Measurements from ENCODE around the gene DHRS7.
"Not testable (repeated sequence)": the region's sequence is repeated elsewhere in the genome, so short reads cannot be mapped to it uniquely, and the experiment has no call there.

Gene DHRS7

DNA sequence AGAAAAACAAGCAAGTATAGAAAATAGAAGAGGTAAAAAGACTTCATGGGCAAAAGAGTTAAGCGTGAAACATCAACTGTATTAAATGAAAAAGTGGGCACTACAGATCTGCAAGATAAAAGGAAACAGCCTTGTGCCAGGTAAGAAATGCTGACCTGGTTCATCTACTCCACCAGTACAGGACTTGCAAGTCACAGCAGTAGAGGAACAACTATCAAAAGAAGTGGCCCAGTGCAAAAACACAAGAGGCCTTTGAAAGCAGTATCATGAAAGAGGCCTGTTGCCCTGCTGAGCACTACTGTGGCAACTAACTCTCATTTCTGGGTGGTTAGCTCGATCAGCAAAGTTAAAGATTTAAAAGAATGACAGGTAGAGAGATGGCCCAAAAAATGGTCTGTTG is 10.5 kb downstream of the DHRS7 start:
- in situ Hi-C loops (cut with MboI; ENCODE audit: low sequenced_read_pairs), result no loop called here

DNA sequence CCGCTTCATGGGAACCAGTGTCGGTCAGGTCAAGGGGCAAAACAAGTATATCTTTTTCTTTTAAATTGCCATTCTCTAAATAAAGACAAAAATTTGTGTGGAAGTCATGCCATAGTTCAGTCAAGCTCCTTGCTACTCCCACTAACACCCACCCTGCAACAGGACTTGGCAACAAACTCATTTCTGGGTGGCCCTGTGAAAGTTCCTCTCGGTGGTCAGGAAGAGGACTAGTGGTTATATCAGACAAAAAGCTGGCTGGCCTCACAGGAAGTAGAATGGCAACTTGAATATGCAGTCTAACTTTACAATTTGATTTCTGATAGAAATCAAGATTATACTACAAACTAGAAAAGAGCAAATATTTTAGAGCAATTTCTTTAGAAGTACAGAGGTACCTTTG is 11.2 kb downstream of the DHRS7 start:
- in situ Hi-C loops (cut with MboI; ENCODE audit: low sequenced_read_pairs), result no loop called here

DNA sequence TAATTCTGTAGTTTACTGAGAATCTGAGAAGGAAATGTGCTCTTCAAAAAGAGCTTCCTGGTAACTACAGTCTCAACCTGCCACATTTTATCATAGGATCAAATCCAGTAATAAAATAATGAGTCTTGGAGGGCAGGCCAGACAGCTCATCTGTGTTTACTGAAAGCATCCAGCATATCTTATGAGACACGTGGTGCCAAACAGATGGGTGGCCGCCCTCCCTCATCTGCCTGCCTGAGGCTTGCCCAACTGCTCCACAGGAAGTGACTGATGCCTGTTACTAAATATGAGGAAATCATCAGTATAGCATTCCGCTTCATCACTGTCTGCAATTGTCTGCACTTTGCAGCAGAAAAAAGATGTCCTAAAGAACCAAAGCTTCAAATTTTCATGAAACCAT is 13.5 kb downstream of the DHRS7 start:
- in situ Hi-C loops (cut with MboI; ENCODE audit: low sequenced_read_pairs), result no loop called here

DNA sequence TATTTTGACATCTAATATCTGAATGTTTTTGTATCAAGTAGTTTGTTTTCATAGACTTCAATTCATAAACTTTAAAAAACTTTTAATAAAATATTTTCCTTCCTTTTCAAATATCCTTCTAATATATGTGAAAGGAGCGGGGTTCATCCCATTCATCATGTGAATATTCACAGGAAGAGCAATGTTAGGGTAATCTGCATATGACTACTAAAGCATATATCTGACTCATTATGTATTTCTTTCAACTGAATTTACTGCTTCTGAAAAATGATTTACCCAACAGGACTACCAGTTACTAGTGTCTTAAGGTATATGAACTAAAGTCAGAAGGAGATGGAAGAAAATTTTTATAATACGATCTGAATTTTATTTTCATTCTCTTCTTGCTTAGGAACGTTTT is 30.5 kb downstream of the DHRS7 start:
- in situ Hi-C loops (cut with MboI; ENCODE audit: low sequenced_read_pairs), result no loop called here

DNA sequence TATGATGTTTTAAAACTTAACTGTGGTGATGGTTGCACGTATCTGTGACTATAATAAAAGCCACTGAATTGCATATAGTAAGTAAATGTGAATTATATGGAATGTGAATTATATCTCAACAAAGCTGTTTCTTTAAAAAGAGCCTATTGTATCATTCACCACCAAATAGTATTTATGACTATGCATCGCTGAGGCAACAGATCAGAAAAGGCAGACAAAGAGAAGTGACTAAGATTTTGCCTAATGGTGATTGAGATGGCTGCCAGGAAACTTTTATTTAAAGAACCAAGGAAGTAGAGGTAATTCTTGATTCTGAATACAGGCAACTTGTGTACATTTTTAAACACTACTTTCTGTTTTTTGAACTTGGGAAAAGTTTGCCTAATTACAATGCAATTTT is 31.7 kb downstream of the DHRS7 start:
- in situ Hi-C loops (cut with MboI; ENCODE audit: low sequenced_read_pairs), result no loop called here

DNA sequence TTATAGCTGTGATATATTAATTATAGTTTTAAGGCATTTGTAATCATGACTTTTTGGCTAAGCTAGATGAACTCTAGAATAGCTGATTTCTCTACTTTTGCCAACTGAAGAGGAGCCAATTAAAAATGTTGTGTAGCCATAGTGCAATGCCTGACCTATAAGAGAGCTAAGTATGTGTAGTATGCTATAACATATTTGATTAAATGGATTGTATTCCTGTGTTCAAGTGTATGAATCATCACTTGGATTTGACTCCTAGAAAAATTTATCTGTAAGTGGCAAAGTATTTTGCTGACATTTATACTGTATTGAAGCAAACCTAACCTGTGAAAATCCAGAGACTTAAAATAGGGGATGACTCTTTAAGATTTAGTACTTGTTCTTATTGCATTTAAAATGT is 39.3 kb downstream of the DHRS7 start:
- in situ Hi-C loops (cut with MboI; ENCODE audit: low sequenced_read_pairs), result no loop called here

DNA sequence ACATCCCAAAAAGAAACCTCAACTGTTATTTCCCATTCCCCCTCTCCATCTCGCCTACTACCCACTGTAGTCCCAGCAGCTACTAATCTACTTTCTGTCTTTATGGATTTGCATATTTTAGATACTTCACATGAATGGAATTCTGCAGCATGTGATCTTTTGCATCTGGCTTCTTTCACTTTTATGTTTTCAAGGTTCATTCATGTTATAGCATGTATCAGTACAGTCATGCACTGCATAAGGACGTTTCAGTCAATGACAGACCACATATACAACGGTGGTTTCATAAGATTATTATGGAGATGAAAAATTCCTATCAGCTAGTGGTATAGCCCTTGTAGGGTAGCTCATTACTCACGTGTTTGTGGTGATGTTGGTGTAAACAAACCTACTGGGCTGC is 49.0 kb downstream of the DHRS7 start:
- in situ Hi-C loops (cut with MboI; ENCODE audit: low sequenced_read_pairs), result no loop called here

DNA sequence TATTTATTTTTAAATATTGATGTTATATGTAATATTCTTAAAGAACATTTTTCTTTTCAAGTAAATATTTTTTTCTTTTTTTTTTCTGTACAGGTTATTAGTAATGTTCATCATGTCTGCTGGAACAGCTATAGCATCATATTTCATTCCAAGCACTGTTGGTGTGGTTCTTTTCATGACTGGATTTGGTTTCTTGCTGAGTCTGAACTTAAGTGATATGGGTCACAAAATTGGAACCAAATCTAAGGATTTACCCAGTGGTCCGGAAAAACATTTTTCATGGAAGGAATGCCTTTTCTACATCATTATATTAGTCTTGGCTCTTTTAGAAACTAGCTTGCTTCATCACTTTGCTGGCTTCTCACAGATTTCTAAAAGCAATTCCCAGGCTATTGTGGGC is 50.3 kb downstream of the DHRS7 start:
- in situ Hi-C loops (cut with MboI; ENCODE audit: low sequenced_read_pairs), result no loop called here

DNA sequence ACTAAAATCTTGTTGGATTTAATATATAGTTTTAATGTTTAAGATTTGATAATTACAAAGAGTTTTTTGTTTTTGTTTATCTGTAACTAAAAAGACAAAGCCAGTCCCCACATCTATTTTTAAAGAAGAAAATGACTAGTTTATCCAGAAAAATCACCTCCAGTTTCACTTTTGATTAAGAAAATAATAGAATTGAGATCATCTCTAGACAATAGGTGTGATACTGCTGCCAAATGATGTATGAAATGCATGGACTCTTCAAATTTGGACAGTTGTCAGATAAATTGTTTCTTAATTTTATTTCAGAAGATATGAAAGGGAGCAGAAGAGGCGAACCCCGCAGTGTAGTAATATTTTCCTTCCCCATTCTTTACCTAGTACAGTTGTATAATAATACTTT is 53.5 kb downstream of the DHRS7 start:
- in situ Hi-C loops (cut with MboI; ENCODE audit: low sequenced_read_pairs), result no loop called here

DNA sequence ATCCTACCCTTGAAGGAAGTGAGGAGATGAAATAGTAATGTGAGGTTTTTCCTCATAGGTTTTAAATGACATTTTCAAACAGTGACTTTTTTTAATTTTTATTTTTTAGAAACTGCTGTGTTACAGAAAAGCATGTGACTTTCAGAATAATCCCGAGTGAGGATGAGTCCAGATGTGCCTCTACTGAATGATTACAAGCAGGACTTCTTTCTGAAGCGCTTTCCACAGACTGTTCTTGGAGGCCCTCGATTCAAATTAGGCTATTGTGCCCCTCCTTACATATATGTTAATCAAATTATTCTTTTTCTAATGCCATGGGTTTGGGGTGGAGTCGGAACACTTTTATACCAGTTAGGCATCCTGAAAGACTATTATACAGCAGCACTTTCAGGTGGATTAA is 57.7 kb downstream of the DHRS7 start:
- in situ Hi-C loops (cut with MboI; ENCODE audit: low sequenced_read_pairs), result no loop called here

DNA sequence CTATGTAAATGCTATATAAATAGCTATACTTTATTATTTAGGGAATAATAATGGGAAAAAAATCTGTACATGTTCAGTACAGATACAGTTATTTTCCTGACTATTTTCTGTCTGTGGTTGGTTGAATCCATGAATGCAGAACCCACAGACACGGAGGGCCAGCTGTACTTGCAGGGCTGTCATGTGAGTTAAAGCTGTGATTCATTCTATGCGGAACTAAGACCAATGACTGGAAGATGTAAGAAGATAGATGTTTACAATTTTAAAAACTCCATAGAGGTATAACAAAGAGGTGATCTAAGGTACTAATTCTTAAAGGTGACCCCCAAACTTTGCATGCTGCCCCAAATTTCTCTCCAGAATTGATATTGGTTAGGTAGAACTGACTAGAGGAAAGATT is 58.9 kb downstream of the DHRS7 start:
- in situ Hi-C loops (cut with MboI; ENCODE audit: low sequenced_read_pairs), result no loop called here

DNA sequence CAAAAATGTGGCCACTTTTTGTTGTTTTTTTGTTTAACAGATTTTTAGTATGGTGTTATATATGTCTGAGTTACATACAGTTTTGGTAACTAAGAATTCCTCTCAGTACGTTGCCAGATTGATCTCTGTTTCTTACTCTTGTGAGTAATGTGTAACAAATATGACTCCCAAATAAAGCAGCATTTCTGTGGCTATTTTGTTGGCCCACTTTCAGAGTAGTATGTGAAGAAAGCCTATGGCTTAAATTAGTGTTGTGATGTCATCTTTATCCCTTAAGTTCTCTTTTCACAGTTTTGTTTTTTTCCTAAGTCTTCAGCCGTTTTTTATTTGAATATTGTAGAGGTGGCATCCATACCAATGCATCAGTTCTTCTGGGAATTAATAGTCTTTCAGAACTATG is 62.8 kb downstream of the DHRS7 start:
- in situ Hi-C loops (cut with MboI; ENCODE audit: low sequenced_read_pairs), result no loop called here

DNA sequence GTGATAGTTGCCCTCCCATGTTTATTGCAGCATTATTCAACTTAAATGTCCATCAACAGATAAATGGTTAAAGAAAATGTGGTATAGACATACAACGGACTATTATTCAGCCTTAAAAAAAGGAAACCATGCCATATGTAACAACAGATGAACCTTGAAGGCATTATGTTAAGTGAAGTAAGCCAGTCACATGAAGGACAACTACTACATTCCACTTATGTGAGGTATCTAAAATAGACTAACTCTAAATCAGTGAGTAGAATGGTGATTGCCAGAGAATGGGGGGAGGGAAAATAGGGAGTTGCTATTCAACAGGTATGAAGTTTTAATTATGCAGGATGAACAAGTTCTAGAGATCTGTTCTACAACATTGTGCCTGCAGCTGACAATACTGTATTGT is 63.4 kb downstream of the DHRS7 start:
- in situ Hi-C loops (cut with MboI; ENCODE audit: low sequenced_read_pairs), result no loop called here

DNA sequence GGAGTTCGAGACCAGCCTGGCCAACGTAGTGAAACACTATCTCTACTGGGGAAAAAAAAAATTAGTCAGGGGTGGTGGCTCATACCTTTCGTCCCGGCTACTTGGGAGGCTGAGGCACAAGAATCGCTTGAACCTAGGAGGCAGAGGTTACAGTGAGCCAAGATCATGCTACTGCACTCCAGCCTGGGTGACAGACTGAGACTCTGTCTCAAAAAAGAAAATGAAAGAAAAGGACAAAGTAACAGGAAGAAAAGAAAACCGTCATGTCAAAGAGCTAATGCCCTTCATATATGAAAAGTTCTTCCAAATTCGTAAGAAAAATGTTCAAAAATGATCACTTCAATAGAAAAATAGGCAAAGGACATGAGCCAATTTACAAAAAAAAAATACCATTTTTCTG is 65.3 kb downstream of the DHRS7 start:
- in situ Hi-C loops (cut with MboI; ENCODE audit: low sequenced_read_pairs), result not testable (repeated sequence)

DNA sequence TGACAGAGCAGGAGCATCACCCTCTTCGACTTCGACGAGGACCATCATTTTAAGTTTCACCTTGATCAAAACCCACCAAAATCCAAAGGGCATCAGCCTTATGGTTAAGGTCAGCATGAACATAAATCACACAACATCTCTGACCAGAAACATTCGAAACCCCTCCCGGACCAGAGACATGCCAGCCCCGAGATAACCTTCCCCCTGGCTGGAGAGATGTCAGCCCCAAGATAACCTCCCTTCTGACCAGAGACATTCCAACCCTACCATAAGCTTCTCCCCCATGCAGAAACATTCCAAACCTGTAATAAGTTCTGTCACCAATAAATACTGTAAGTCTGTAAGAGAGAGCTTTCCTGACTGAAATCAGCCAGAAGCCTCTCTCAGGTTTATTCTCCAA is 67.2 kb downstream of the DHRS7 start:
- in situ Hi-C loops (cut with MboI; ENCODE audit: low sequenced_read_pairs), result no loop called here

DNA sequence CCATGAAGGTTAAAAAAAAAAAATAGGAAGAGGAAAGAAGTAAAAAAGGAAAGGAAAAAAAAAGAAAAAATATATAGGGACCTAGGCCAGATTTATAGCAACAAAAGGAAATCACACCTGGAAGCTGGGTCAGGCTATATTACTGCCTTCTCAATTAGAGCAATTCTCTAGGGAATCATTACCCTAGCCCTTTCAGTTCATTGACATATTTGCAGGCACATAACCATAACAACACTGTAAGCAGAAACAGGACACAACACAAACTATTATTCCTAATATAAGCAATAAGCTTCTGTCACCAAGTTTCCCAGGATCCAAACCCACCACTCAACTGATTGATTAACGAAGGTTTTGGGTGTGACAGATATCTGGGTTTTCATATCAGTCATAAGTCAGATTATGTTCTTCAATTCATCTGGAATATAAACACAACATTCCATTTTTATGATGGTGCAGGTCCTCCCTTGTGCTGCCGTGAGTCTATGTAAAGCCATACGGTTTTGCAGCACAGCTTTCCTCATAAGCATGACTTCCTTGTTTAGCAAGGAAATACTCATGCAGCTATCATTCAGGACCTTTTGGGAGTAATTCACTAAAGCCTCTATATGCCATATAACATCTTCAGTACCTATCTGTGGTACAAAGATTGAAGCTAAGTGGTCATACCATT is 69.3 kb downstream of the DHRS7 start:
- in situ Hi-C loops (cut with MboI; ENCODE audit: low sequenced_read_pairs), result no loop called here

DNA sequence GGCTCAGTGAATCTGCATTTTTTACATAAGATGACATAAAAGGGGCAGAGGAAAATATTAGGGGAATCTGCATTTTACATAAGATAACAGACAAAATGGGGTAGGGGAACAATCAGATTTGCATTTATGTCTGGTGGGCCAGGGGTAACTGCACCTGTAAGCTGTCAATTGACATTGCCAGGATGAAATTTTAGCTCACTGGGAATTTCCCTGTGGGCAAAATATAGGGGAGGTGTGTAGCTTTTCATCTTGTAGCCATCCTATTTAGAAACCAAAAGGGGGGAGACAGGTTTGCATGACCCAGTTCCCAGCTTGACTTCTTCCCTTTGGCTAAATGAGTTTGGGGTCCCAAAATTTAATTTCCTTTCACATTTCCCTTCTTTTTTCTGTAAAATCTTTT is 70.0 kb downstream of the DHRS7 start:
- in situ Hi-C loops (cut with MboI; ENCODE audit: low sequenced_read_pairs), result no loop called here

DNA sequence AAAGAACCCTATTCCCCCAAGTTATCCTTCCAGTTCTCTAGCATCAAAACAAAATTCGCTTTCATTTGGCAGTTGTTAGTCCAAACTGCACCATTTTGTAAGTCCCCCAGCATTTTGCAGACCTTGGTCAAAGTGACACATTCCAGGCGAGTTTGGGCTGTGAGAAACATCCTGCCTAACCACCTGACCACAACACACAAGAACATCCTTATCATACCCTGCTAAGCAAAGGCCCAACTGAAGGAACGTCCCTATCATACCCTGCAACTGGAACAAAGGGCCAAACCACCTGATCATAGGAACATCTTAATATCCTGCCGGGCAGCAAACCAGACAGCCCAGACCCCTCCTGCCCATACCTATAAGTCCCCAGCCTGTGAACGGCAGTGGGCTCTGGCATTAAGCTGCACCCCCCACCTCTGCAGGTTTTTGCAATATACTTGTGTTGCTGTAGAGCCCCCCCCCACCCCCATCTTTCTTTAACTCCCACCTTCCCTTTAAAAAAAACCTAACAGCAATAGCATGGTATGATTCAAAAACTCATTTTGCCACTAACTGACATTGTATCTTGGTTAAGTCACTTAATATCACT is 70.8 kb downstream of the DHRS7 start:
- in situ Hi-C loops (cut with MboI; ENCODE audit: low sequenced_read_pairs), result no loop called here

All from HL-60/S4 treated with phorbol 12-myristate 13-acetate at 8.2 ng/mL for 4 days and 3 days (cell line).